NT2/D1 (cell line): ENCODE results near the gene C9orf152.

Experiments used
- DNase-seq: peaks from one replicate; pipeline ENCODE4 v3.0.0-alpha.2; 2011; ENCODE audit warnings: low read depth, low spot score
- H3K27me3 ChIP-seq: 2 replicates; pipeline ENCODE4 v1.6.0; 2011; ENCODE audit warnings: mild to moderate bottlenecking; ENCODE audit not compliant: insufficient read length, insufficient read depth
- H3K36me3 ChIP-seq: 2 replicates; pipeline ENCODE4 v1.6.1; 2011; ENCODE audit warnings: mild to moderate bottlenecking, low read length, mixed read lengths; ENCODE audit not compliant: insufficient read depth, insufficient read length
- H3K4me1 ChIP-seq: 2 replicates; pipeline ENCODE4 v1.5.1; 2011; ENCODE audit not compliant: insufficient read depth, insufficient read length
- H3K4me3 ChIP-seq: 2 replicates; pipeline ENCODE4 v1.5.1; 2011; ENCODE audit warnings: low read depth; ENCODE audit not compliant: insufficient read length
- H3K9ac ChIP-seq: 2 replicates; pipeline ENCODE4 v1.6.0; 2011; ENCODE audit warnings: low read depth; ENCODE audit not compliant: insufficient read length
- H3K9me3 ChIP-seq: 2 replicates; pipeline ENCODE4 v1.5.1; 2011; ENCODE audit warnings: mild to moderate bottlenecking, low read length; ENCODE audit not compliant: insufficient read depth
- SUZ12 ChIP-seq: IDR thresholded peaks from 2 replicates; pipeline ENCODE4 v1.6.1; 2011; ENCODE audit not compliant: insufficient read length, insufficient read depth; ENCODE audit errors: extremely low read depth
- YY1 ChIP-seq: IDR thresholded peaks from 2 replicates; pipeline ENCODE4 v1.6.1; 2011; ENCODE audit not compliant: insufficient read length, insufficient read depth
- ZNF274 ChIP-seq: IDR thresholded peaks from 2 replicates; pipeline ENCODE4 v1.6.1; 2011; ENCODE audit warnings: mild to moderate bottlenecking, low read depth, low read length

Gene C9orf152

DNA sequence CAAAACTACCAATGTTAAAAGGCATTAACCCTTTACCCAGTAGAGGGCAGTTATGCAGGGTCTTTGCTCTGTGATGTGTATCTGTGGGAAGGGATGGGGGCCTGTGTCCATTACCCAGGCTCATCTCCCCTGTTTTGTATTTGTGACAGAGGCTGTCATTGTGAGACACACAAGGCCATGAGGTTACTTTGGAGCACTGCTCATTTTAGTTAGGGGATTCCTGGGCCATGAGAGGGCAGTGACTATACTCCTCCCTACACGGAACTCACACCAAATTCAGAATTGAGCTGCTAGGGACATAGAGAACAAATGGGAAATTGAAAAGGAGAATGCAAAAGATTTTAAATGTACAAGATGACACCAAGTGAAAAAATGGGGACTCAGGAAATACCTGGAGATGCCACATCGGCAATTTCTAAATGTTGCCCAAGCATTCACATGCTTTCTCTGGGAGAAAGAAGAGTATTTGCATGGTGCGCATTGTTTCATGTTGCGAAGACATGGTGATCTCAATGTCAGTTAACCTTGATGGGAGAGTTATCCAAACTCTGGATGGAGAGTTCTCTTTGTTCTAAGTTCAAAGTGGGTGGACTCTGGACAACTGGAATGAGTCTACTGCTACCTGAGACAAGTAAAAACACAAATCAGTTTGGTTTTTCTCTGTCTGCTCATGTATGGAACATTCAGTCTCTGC lies 32.5 kb downstream of the C9orf152 start:
- Histone ChIP-seq H3K36me3 (peaks cover 13% of the 10 kb centered on the region), H3K9ac (no peak overlapping the region), H3K9me3 (no peaks in the 10 kb centered on the region), H3K4me3 (no peak overlapping the region), H3K27me3 (no peaks in the 10 kb centered on the region), H3K4me1 (no peaks in the 10 kb centered on the region)
- DNase-seq, result no peak
- TF ChIP-seq SUZ12 (no peak), ZNF274 (no peak), YY1 (no peak)

DNA sequence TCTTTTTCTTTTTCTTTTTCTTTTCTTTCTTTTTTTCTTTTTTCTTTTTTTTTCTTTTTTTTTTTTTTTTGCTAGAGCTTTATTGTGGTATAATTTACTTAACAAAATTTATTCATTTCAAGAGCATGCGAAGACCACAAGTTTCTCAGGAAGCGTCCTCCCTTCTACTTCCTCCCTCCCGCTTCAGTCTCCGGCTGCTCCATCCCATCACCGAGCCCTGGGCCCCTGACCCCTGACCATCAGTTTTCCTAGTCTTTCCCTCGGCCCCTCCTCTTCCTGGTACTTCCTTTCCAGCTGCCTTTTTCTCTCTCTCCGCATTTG lies 34.7 kb downstream of the C9orf152 start:
- TF ChIP-seq SUZ12, result no peak
- no peak for TF ChIP-seq YY1
- no peak for TF ChIP-seq ZNF274
- no peaks in the 10 kb centered on the region for H3K4me1 ChIP-seq
- no peak overlapping the region for H3K4me3 ChIP-seq
- no peak overlapping the region for H3K9ac ChIP-seq
- no peak for DNase-seq
- peaks cover 32% of the 10 kb centered on the region for H3K36me3 ChIP-seq
- no peaks in the 10 kb centered on the region for H3K9me3 ChIP-seq
- H3K27me3 ChIP-seq, result no peaks in the 10 kb centered on the region

DNA sequence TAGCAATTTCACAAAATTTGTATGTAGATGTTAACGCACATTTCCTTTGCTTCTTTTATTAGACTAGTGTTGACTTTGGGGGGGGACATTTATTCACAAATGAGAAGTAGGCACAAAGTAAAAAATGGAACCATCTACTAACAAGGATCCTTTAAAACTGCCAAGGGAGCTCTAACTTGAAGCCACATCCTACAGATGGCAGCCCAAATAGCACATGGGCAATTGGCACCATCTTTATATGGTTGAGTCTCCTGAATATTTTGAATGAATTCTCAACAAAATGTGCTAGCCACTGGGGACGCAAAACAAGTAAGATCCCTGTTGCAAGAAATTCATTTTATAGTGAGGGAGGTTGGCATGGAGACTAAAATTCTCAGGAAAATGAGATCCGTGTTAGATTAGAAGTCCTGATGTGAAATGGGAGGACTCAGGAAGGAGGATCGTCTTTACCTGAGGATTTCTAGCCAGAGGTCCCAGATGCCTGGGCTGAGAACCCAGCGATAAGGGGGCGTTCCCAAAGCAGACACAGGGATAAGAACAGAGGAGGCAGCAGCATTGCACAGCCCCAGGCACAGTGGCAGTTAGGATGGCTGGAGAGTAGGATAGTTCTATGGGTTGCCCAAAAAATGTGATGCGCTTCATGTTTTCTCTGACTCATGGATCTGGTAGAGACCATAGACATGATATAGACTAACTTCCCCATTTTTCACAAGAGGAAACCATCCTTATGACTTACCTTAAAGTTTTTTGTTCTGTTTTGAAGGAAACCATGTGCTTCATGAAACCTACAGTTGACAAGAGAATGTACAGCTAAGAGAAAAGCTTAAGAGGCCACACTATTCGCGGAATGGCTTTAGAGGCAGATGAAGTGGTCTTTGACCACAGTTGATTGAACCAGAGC lies 37.4 kb downstream of the C9orf152 start:
- H3K4me1 ChIP-seq, result no peaks in the 10 kb centered on the region
- H3K36me3 ChIP-seq, result peaks cover 50% of the 10 kb centered on the region
- no peak overlapping the region for H3K4me3 ChIP-seq
- no peaks in the 10 kb centered on the region for H3K27me3 ChIP-seq
- no peak for DNase-seq
- no peak overlapping the region for H3K9ac ChIP-seq
- TF ChIP-seq YY1 (no peak), SUZ12 (no peak), ZNF274 (no peak)
- no peaks in the 10 kb centered on the region for H3K9me3 ChIP-seq

DNA sequence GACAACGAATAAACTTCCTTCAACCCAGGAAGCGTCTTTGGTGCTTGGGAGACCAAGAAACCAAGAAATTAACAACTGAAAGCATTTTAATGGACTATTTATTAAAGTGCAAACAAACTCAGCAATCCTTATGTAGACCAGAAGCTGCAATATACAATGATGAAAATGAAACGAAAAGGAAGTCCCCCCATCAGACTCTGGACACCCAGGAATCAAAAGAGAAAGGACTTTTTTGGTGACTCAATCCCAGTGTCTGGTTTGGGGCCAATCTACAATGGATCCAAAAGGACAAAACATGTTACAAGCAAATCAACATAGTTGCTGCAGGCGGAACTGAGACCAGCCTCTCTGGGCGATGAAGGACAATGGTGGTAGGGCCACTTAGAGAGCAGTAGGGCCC lies 39.5 kb downstream of the C9orf152 start:
- H3K4me3 ChIP-seq, result no peak overlapping the region
- DNase-seq, result no peak
- no peaks in the 10 kb centered on the region for H3K4me1 ChIP-seq
- no peaks in the 10 kb centered on the region for H3K9me3 ChIP-seq
- peaks cover 50% of the 10 kb centered on the region for H3K36me3 ChIP-seq
- TF ChIP-seq ZNF274, result no peak
- TF ChIP-seq SUZ12, result no peak
- no peak for TF ChIP-seq YY1
- H3K27me3 ChIP-seq, result no peaks in the 10 kb centered on the region
- H3K9ac ChIP-seq, result no peak overlapping the region

DNA sequence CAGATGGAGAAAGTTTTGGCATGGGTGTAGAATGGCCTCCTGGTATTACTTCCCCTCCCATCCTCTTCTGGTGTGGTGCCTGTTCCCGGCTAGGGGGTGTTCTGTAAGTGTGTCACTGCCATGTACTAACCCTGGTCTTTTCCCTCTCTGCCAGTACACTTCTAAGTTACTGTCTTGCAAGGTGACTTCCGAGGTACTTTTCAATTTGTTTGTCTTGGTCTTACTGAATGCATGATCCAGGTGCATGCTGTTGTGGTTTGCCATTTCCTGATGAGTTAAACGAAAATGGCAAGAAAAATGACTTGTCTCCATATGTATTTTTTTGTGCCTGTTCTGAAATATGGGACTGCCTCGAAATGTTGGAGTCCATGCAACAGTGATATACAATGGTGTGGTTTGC lies 46.0 kb downstream of the C9orf152 start:
- TF ChIP-seq YY1 (no peak), SUZ12 (no peak), ZNF274 (no peak)
- no peaks in the 10 kb centered on the region for H3K27me3 ChIP-seq
- peaks cover 58% of the 10 kb centered on the region for H3K36me3 ChIP-seq
- H3K9me3 ChIP-seq, result no peaks in the 10 kb centered on the region
- H3K4me1 ChIP-seq, result peaks cover 5% of the 10 kb centered on the region
- DNase-seq, result no peak
- H3K9ac ChIP-seq, result no peak overlapping the region
- H3K4me3 ChIP-seq, result no peak overlapping the region

DNA sequence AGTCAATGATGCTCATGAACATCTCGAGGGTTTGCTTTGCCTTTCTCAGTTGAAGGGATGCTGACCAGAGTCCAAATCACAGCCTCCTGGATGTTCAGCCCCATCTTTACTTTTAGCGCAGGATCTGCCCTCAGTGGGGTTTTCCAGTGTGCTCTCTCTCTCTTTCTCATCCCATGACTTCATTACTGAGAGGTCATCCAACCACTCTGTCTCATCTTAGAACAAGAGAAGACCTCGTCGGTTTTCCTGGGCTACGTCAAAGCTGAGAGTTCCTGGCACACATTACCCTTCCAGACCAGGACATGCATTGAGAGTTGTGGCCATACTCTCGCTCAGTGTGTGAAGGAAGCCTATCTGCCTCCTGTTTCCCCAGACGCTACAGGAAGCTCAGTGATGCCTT lies 47.3 kb downstream of the C9orf152 start:
- no peak overlapping the region for H3K4me3 ChIP-seq
- H3K4me1 ChIP-seq, result peaks cover 5% of the 10 kb centered on the region
- DNase-seq, result no peak
- no peak for TF ChIP-seq ZNF274
- TF ChIP-seq YY1, result no peak
- TF ChIP-seq SUZ12, result no peak
- H3K36me3 ChIP-seq, result peaks cover 63% of the 10 kb centered on the region
- H3K9me3 ChIP-seq, result no peaks in the 10 kb centered on the region
- H3K9ac ChIP-seq, result no peak overlapping the region
- no peaks in the 10 kb centered on the region for H3K27me3 ChIP-seq

DNA sequence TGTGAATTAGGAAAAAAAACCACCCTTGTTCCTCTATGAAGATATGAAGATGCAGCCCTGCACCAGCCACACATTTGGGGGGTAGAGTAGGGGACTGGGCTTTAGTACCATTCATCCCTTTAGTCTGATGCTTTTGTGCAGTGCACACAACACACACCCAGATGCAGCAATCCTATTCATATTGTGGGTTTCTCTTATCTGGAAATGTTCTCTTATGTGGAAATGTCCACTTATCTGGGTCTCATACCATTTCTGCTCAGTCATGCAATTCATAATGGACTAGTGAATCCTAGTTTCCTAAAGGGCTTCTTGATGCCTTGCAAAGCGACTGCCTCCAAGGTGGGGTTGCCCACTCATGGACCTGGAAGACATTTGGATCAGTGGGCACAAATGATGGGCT lies 47.8 kb downstream of the C9orf152 start:
- H3K9ac ChIP-seq, result no peak overlapping the region
- no peak for DNase-seq
- peaks cover 68% of the 10 kb centered on the region for H3K36me3 ChIP-seq
- H3K27me3 ChIP-seq, result no peaks in the 10 kb centered on the region
- TF ChIP-seq ZNF274 (no peak), SUZ12 (no peak), YY1 (no peak)
- H3K4me3 ChIP-seq, result no peak overlapping the region
- H3K9me3 ChIP-seq, result no peaks in the 10 kb centered on the region
- H3K4me1 ChIP-seq, result peaks cover 5% of the 10 kb centered on the region
